Activated T-helper 1 cell treated with Interleukin-2 at 50 U/mL for 16 hours (primary cell): ENCODE measurements around the gene PCDHA10.

Experiments
- DNase-seq: peaks from one replicate; pipeline ENCODE4 v3.0.0-alpha.2; 2020; ENCODE audit warnings: low read depth

PCDHA10 gene

DNA sequence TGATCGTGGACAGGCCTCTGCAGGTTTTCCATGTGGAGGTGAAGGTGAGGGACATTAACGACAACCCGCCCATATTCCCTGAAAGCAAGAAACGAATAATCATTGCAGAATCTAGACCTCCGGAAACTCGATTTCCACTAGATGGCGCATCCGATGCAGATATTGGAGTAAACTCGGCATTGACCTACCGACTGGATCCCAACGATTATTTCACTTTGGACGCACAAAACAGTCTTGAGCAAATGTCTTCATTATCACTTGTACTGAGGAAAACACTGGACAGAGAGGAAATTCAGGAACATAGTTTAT lies 26.8 kb downstream of the PCDHA10 start:
- DNase-seq, result no peak

GRCh38 chr5:140883373-140883772 lies 27.7 kb downstream of the PCDHA10 start:
- no peak for DNase-seq

GRCh38 chr5:140883927-140884697 lies 28.4 kb downstream of the PCDHA10 start:
- no peak for DNase-seq

- no peak for DNase-seq
These were observed 60.6 kb downstream of the PCDHA10 start for GRCh38 chr5:140916325-140916724.
